ENCODE measurements around the gene SYF2.

GRCh38 chr1:25238046-25238445, 5.7 kb upstream of the SYF2 start:
- TF ChIP-seq, protein P1, sequence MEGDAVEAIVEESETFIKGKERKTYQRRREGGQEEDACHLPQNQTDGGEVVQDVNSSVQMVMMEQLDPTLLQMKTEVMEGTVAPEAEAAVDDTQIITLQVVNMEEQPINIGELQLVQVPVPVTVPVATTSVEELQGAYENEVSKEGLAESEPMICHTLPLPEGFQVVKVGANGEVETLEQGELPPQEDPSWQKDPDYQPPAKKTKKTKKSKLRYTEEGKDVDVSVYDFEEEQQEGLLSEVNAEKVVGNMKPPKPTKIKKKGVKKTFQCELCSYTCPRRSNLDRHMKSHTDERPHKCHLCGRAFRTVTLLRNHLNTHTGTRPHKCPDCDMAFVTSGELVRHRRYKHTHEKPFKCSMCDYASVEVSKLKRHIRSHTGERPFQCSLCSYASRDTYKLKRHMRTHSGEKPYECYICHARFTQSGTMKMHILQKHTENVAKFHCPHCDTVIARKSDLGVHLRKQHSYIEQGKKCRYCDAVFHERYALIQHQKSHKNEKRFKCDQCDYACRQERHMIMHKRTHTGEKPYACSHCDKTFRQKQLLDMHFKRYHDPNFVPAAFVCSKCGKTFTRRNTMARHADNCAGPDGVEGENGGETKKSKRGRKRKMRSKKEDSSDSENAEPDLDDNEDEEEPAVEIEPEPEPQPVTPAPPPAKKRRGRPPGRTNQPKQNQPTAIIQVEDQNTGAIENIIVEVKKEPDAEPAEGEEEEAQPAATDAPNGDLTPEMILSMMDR (IDR thresholded peaks at IDR 0.05; ENCODE audit: low read length), result no peak
- TF ChIP-seq EZH2 (optimal IDR thresholded peaks at IDR 0.05; ENCODE audit: low read depth, low read length) (no peak), EZH2phosphoT487 (IDR thresholded peaks at IDR 0.05; ENCODE audit: low read length) (no peak)
